ENCODE results near the gene RUNX2.

RUNX2 gene

DNA sequence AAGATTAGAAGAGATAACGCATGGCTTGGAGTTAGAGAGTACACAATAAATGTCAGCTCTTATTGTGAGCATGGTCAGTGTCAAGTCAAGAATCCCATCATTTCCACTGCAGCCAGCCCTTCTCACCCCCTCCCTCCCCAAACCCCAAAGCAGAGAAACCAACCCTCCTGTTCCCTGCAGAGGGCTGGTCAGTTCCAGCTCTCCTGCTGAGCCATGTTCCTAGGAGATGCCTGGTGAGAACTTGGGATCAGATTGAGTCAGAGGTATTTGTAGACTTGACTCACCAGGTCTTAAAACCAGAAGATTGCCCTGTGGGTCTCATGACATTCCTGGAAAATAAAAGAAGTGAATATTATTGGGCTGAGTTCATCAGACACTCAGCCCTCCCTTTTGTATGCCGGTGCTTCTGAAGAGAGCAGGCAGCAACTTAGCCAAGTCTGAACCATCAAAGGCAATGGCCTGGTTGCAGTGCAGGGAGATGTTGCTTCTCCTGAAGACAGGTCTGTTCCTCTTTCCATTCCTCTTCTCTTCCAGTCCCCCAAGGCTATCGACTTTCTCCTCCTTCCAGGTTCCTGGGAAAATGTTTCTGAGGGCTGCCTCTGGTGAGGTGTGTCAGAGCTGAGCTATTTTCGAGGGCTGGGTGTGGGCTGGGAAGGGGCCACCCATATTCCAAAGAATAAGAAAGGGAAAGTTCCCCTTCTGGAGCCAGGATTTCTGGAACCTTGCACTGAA is 327.8 kb downstream of the RUNX2 start:
- no peaks in the 10 kb centered on the region for H3K9me2 ChIP-seq (ENCODE audit: low read depth, low read length)
- H4K20me1 ChIP-seq (ENCODE audit: insufficient read depth, low read length) = no peaks in the 10 kb centered on the region
- H3K9me3 ChIP-seq (ENCODE audit: low read length) = no peaks in the 10 kb centered on the region
- TF ChIP-seq, protein P1, sequence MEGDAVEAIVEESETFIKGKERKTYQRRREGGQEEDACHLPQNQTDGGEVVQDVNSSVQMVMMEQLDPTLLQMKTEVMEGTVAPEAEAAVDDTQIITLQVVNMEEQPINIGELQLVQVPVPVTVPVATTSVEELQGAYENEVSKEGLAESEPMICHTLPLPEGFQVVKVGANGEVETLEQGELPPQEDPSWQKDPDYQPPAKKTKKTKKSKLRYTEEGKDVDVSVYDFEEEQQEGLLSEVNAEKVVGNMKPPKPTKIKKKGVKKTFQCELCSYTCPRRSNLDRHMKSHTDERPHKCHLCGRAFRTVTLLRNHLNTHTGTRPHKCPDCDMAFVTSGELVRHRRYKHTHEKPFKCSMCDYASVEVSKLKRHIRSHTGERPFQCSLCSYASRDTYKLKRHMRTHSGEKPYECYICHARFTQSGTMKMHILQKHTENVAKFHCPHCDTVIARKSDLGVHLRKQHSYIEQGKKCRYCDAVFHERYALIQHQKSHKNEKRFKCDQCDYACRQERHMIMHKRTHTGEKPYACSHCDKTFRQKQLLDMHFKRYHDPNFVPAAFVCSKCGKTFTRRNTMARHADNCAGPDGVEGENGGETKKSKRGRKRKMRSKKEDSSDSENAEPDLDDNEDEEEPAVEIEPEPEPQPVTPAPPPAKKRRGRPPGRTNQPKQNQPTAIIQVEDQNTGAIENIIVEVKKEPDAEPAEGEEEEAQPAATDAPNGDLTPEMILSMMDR (IDR thresholded peaks at IDR 0.05; ENCODE audit: low read length) = no peak
- TF ChIP-seq EZH2 (IDR thresholded peaks at IDR 0.05; ENCODE audit: borderline replicate concordance, low read length) = no peak
- peaks cover 25% of the 10 kb centered on the region for H3K4me1 ChIP-seq (ENCODE audit: insufficient read depth, low read length, severe bottlenecking)
- H3K4me2 ChIP-seq (ENCODE audit: low read length) = no peak overlapping the region
- no peaks in the 10 kb centered on the region for H3F3A ChIP-seq (ENCODE audit: insufficient read depth, low read length)
- no peaks in the 10 kb centered on the region for H3K27me3 ChIP-seq (ENCODE audit: insufficient read depth, low read length)
- H3K36me3 ChIP-seq (ENCODE audit: insufficient read depth, low read length) = no peaks in the 10 kb centered on the region
- H3K4me3 ChIP-seq (ENCODE audit: low read depth, low read length, poor library complexity, severe bottlenecking) = no peak overlapping the region
- H3K27ac ChIP-seq (ENCODE audit: low read depth, low read length, poor library complexity, severe bottlenecking) = no peak overlapping the region
- H3K79me2 ChIP-seq (ENCODE audit: insufficient read depth, low read length) = no peaks in the 10 kb centered on the region
- H2AFZ ChIP-seq (ENCODE audit: low read length) = no peak overlapping the region
- H3K9ac ChIP-seq (ENCODE audit: low read length) = no peak overlapping the region

DNA sequence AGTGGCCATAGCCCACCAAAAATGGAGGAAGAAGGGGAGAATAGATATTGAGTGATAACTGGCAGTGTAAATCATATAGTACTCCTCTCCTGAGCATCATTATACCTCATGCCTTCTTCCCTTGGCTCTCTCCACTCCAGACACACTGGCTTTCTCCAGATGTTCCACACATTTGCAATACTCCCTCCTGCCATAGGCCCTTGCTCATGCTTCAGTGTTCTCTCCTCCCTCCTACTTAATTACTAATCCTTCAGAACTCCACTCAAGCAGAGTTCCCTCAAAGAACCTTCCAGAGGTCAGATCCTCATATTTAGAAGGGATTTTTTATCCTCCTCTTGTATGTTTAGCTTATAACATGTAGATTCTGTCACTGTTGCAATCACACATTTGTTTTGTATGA is 329.1 kb downstream of the RUNX2 start:
- H3K4me1 ChIP-seq (ENCODE audit: insufficient read depth, low read length, severe bottlenecking) = peaks cover 33% of the 10 kb centered on the region
- no peaks in the 10 kb centered on the region for H4K20me1 ChIP-seq (ENCODE audit: insufficient read depth, low read length)
- H3F3A ChIP-seq (ENCODE audit: insufficient read depth, low read length) = no peaks in the 10 kb centered on the region
- no peaks in the 10 kb centered on the region for H3K27me3 ChIP-seq (ENCODE audit: insufficient read depth, low read length)
- H3K9me2 ChIP-seq (ENCODE audit: low read depth, low read length) = no peaks in the 10 kb centered on the region
- no peak overlapping the region for H3K27ac ChIP-seq (ENCODE audit: low read depth, low read length, poor library complexity, severe bottlenecking)
- H3K4me3 ChIP-seq (ENCODE audit: low read depth, low read length, poor library complexity, severe bottlenecking) = no peak overlapping the region
- TF ChIP-seq, protein P1 (IDR thresholded peaks at IDR 0.05; ENCODE audit: low read length) = no peak
- TF ChIP-seq EZH2 (IDR thresholded peaks at IDR 0.05; ENCODE audit: borderline replicate concordance, low read length) = no peak
- H3K9me3 ChIP-seq (ENCODE audit: low read length) = no peaks in the 10 kb centered on the region
- no peaks in the 10 kb centered on the region for H3K36me3 ChIP-seq (ENCODE audit: insufficient read depth, low read length)
- H3K4me2 ChIP-seq (ENCODE audit: low read length) = no peak overlapping the region
- no peak overlapping the region for H2AFZ ChIP-seq (ENCODE audit: low read length)
- no peak overlapping the region for H3K9ac ChIP-seq (ENCODE audit: low read length)
- H3K79me2 ChIP-seq (ENCODE audit: insufficient read depth, low read length) = no peaks in the 10 kb centered on the region

DNA sequence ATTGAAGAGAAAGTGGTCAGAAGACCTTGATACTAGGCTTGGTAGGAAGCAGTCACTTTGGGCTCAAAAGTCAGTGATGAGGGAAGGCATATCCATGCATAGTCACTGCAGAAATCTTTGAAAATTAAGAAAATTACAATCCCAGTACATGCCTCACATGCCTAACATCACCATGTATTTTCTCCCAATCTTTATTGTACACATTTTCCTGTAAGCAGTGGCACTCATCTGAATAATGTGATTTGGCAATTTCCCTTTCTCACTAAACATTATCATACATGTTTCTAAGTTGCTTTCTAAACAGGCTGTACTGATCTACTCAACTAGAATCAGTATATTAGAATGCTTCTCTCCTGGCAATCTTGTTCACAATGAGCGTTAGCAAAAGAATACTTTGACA is 330.3 kb downstream of the RUNX2 start:
- Histone ChIP-seq H3K9me2 (ENCODE audit: low read depth, low read length) (no peaks in the 10 kb centered on the region), H3K9ac (ENCODE audit: low read length) (no peak overlapping the region), H3K27ac (ENCODE audit: low read depth, low read length, poor library complexity, severe bottlenecking) (no peak overlapping the region), H3F3A (ENCODE audit: insufficient read depth, low read length) (no peaks in the 10 kb centered on the region), H3K4me1 (ENCODE audit: insufficient read depth, low read length, severe bottlenecking) (peaks cover 35% of the 10 kb centered on the region), H3K4me2 (ENCODE audit: low read length) (peak overlapping the region; percentile 50; the same call in 1 of the 2 replicates), H3K79me2 (ENCODE audit: insufficient read depth, low read length) (no peaks in the 10 kb centered on the region), H3K27me3 (ENCODE audit: insufficient read depth, low read length) (no peaks in the 10 kb centered on the region), H4K20me1 (ENCODE audit: insufficient read depth, low read length) (no peaks in the 10 kb centered on the region), H3K36me3 (ENCODE audit: insufficient read depth, low read length) (no peaks in the 10 kb centered on the region), H3K9me3 (ENCODE audit: low read length) (no peaks in the 10 kb centered on the region), H3K4me3 (ENCODE audit: low read depth, low read length, poor library complexity, severe bottlenecking) (peak overlapping the region; percentile 35), H2AFZ (ENCODE audit: low read length) (no peak overlapping the region)
- no peak for TF ChIP-seq EZH2 (IDR thresholded peaks at IDR 0.05; ENCODE audit: borderline replicate concordance, low read length)
- TF ChIP-seq, protein P1 (IDR thresholded peaks at IDR 0.05; ENCODE audit: low read length) = no peak

Data from OCI-LY1 (cell line).